GM19035 (cell line): ENCODE measurements around the gene GPR3.
"Not testable (repeated sequence)": the region's sequence is repeated elsewhere in the genome, so short reads cannot be mapped to it uniquely, and the experiment has no call there.

ENCODE experiments used
- ATAC-seq: cut with Tn5 transposase; IDR thresholded peaks from one replicate; pipeline ENCODE4 v1.9.1; 2021; ENCODE audit not compliant: unreplicated experiment

The GPR3 gene

GRCh38 chr1:27377760-27378495 lies 14.5 kb upstream of the GPR3 start:
- ATAC-seq = no peak

GRCh38 chr1:27379564-27380122 lies 12.8 kb upstream of the GPR3 start:
- no peak for ATAC-seq

GRCh38 chr1:27380224-27380623 lies 12.2 kb upstream of the GPR3 start:
- no peak for ATAC-seq

- no peak for ATAC-seq
These were observed 11.4 kb upstream of the GPR3 start for GRCh38 chr1:27380766-27381733.

- ATAC-seq = no peak
These were observed 10.3 kb upstream of the GPR3 start for GRCh38 chr1:27381969-27382762.

- ATAC-seq = no peak
These were observed 9.3 kb upstream of the GPR3 start, which contains the start of gene CD164L2 for GRCh38 chr1:27383039-27383605. Gene CD164L2 (minus strand): TSS chr1:27383333. CDS start chr1:27383239, 94 bp downstream.

- ATAC-seq = no peak
These were observed 8.8 kb upstream of the GPR3 start for GRCh38 chr1:27383661-27384060.

- ATAC-seq = not testable (repeated sequence)
These were observed 7.6 kb upstream of the GPR3 start for GRCh38 chr1:27384797-27385196.

GRCh38 chr1:27388337-27389005 lies 4.0 kb upstream of the GPR3 start:
- no peak for ATAC-seq

- ATAC-seq = no peak
These were observed 819 bp upstream of the GPR3 start for GRCh38 chr1:27391511-27392095.

GRCh38 chr1:27392778-27393635 lies 585 bp downstream of the GPR3 start:
- ATAC-seq = no peak

- no peak for ATAC-seq
These were observed 1.3 kb downstream of the GPR3 start for GRCh38 chr1:27393641-27394281.

GRCh38 chr1:27394282-27394658 lies 1.8 kb downstream of the GPR3 start:
- ATAC-seq = no peak

- ATAC-seq = no peak
These were observed 2.5 kb downstream of the GPR3 start for GRCh38 chr1:27394925-27395324.

GRCh38 chr1:27395441-27396195 lies 3.2 kb downstream of the GPR3 start:
- ATAC-seq = no peak

- ATAC-seq = no peak
These were observed 4.7 kb downstream of the GPR3 start for GRCh38 chr1:27397110-27397509.

- no peak for ATAC-seq
These were observed 5.3 kb downstream of the GPR3 start for GRCh38 chr1:27397749-27398148.
